Neuronal stem cell (in vitro differentiated cells): ENCODE results near the gene RASL12.
A peak's percentile ranks its signal among the peaks of the same experiment; 100 is the strongest.

Source experiments
- DNase-seq: peaks from one replicate; pipeline ENCODE4 v3.0.0-alpha.2; 2013; ENCODE audit warnings: low spot score
- H2AFZ ChIP-seq: one replicate; pipeline ENCODE4 v1.6.1; 2013; ENCODE audit warnings: mild to moderate bottlenecking, low read length, inconsistent platforms
- H2AK5ac ChIP-seq: 2 replicates; pipeline ENCODE4 v1.6.1; 2013; ENCODE audit warnings: low read depth, mild to moderate bottlenecking, inconsistent platforms, low read length, moderate library complexity, mixed read lengths
- H2BK120ac ChIP-seq: 2 replicates; pipeline ENCODE4 v1.6.1; 2013; ENCODE audit warnings: low read depth, mild to moderate bottlenecking, inconsistent platforms, low read length, moderate library complexity, mixed read lengths
- H2BK12ac ChIP-seq: one replicate; pipeline ENCODE4 v1.6.1; 2013; ENCODE audit warnings: low read length, inconsistent platforms
- H2BK15ac ChIP-seq: 2 replicates; pipeline ENCODE4 v1.6.1; 2013; ENCODE audit warnings: mild to moderate bottlenecking, low read length, inconsistent platforms, mixed read lengths
- H2BK5ac ChIP-seq: one replicate; pipeline ENCODE4 v1.6.1; 2013; ENCODE audit warnings: inconsistent platforms, mild to moderate bottlenecking, low read length, moderate library complexity
- H3K14ac ChIP-seq: one replicate; pipeline ENCODE4 v1.6.1; 2013; ENCODE audit warnings: low read length, inconsistent platforms
- H3K18ac ChIP-seq: 2 replicates; pipeline ENCODE4 v1.6.1; 2013; ENCODE audit warnings: low read length, inconsistent platforms
- H3K23ac ChIP-seq: 2 replicates; pipeline ENCODE4 v1.6.1; 2013; ENCODE audit warnings: low read depth, mild to moderate bottlenecking, mixed read lengths, low read length, inconsistent platforms; ENCODE audit not compliant: poor library complexity
- H3K27ac ChIP-seq: replicated peaks from 3 replicates; pipeline ENCODE4 v1.5.1; 2013; ENCODE audit warnings: low read length, inconsistent platforms
- H3K27me3 ChIP-seq, 3 experiments: 2 replicates each; pipeline ENCODE4 v1.6.1; 2013; ENCODE audit warnings: low read length in 3 of 3, mild to moderate bottlenecking in 2 of 3, inconsistent platforms in 1 of 3, low read depth in 1 of 3, mixed read lengths in 1 of 3, moderate library complexity in 1 of 3; ENCODE audit not compliant: control insufficient read depth in 3 of 3, insufficient read depth in 3 of 3
- H3K36me3 ChIP-seq, 2 donors: replicated peaks in 1 of 2; 2 replicates each; pipeline ENCODE4 v1.6.1; 2013; ENCODE audit warnings: low read length in 2 of 2; ENCODE audit not compliant: control insufficient read depth in 2 of 2, insufficient read depth in 2 of 2
- H3K4ac ChIP-seq: 2 replicates; pipeline ENCODE4 v1.6.1; 2013; ENCODE audit warnings: inconsistent platforms, mild to moderate bottlenecking, low read length, moderate library complexity
- H3K4me1 ChIP-seq, 2 donors: 1 replicate in 1 of 2; 2 replicates in 1 of 2; pipeline ENCODE4 v1.6.1; 2013; ENCODE audit warnings: low read length in 2 of 2, low read depth in 1 of 2; ENCODE audit not compliant: control insufficient read depth in 2 of 2, insufficient read depth in 1 of 2
- H3K4me2 ChIP-seq: one replicate; pipeline ENCODE4 v1.6.1; 2013; ENCODE audit warnings: mild to moderate bottlenecking, low read length, inconsistent platforms; ENCODE audit not compliant: insufficient read depth, poor library complexity, severe bottlenecking
- H3K4me3 ChIP-seq, 2 donors: 2 replicates each; pipeline ENCODE4 v1.5.1; 2013; ENCODE audit warnings: low read length in 2 of 2, mild to moderate bottlenecking in 2 of 2, inconsistent platforms in 1 of 2, moderate library complexity in 1 of 2
- H3K79me1 ChIP-seq: one replicate; pipeline ENCODE4 v1.6.1; 2013; ENCODE audit warnings: low read depth, mild to moderate bottlenecking, inconsistent platforms, low read length, moderate library complexity
- H3K9ac ChIP-seq: one replicate; pipeline ENCODE4 v1.6.1; 2013; ENCODE audit warnings: mild to moderate bottlenecking, low read depth, low read length, inconsistent platforms; ENCODE audit not compliant: poor library complexity
- H3K9me3 ChIP-seq, 2 donors: replicated peaks in 1 of 2; 2 replicates each; pipeline versions ENCODE3 to v1.6.1; 2013; ENCODE audit warnings: low read length in 2 of 2, mild to moderate bottlenecking in 2 of 2, inconsistent platforms in 1 of 2, low read depth in 1 of 2, mixed read lengths in 1 of 2, moderate library complexity in 1 of 2; ENCODE audit not compliant: control insufficient read depth in 2 of 2, insufficient read depth in 1 of 2
- H4K8ac ChIP-seq: one replicate; pipeline ENCODE4 v1.6.1; 2013; ENCODE audit warnings: low read depth, mild to moderate bottlenecking, inconsistent platforms, low read length, moderate library complexity
- H4K91ac ChIP-seq: one replicate; pipeline ENCODE4 v1.6.1; 2013; ENCODE audit warnings: low read length, low read depth, mild to moderate bottlenecking, inconsistent platforms; ENCODE audit not compliant: poor library complexity
- WGBS, 2 donors: extraction: QIAGEN DNeasy Blood & Tissue Kit; methylation state at CpG; one replicate each; pipeline ENCODE4 v1.1.7; 2013; ENCODE audit warnings: missing lambda C conversion rate in 2 of 2, mixed read lengths in 1 of 2; ENCODE audit not compliant: insufficient read length in 2 of 2, insufficient replicate concordance in 1 of 2; ENCODE audit errors: extremely low coverage in 2 of 2; 5-methylcytosine and 5-hydroxymethylcytosine counted together

RASL12 gene

DNA sequence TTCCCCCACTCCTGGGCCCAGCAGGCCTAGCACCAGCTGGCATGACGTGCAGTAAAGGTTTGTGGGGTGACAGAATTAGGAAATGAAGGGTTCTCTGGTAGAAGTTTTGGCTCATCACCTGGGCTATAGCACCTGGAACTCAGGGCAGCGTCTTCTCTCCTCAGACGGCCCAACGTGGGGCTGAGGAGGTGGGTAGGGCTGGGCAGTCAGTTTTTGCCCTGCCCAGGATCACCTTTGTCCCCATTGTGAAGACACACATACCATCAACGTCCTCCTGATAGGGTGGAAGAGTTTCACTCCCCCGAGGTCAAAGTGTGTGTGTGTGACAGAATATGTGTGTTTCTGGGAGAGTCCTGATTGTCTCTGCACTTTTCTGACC lies 20.8 kb upstream of the RASL12 start:
- H2BK120ac ChIP-seq = no peak overlapping the region
- DNase-seq = no peak

DNA sequence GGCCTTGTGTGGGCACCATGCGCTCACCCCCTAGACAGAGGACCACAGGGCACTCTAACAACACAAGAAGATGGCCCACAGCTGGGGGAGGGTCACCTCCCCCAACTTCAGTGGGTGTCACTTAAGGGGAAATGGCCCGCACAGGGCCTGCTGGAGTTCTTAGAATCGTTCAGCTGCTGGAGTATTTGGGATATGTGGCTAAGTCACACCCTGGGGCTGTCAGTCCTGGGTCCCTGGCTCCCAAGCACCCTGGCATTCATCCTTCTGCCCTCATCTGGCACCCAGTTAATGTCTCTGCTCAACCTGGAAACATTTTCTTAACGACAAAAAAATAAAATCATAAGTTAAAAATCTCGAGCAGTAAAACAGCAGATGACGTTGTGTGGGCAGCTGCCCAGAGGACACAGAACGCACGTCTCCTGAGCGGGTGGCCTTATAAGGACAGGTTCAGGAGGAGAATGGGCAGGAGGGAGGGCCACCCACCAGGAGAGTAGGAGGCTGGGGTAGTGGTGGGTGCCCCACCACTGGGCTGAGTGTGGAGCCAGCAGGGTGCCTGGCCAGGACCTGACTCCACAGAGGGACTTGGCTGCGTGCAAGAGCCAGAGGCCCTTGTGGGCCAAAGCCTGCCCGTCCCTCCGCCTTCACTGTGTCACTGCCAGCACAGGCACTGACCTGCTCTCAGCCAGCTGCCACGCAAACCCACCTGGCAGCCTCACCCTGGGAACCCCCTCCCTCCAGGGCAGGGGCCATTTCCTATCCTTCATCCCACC lies 20.3 kb upstream of the RASL12 start:
- no peak for DNase-seq
- H4K91ac ChIP-seq = no peak overlapping the region
- no peak overlapping the region for H2BK12ac ChIP-seq
- peak overlapping the region; percentile 4 for H2AK5ac ChIP-seq
- H3K27me3 ChIP-seq = peaks cover 0 to 9% (median 7%) of the 10 kb centered on the region in 3 experiments
- peak overlapping the region; percentile 37 for H3K9ac ChIP-seq
- no CpG with 5 or more reads among the region's 13 CpGs for WGBS, 2 donors
- H2AFZ ChIP-seq = no peak overlapping the region
- no peak overlapping the region for H3K4ac ChIP-seq
- no peak overlapping the region for H3K4me2 ChIP-seq
- no peak overlapping the region for H3K14ac ChIP-seq
- H3K4me3 ChIP-seq = no peak overlapping the region
- no peak overlapping the region for H3K23ac ChIP-seq
- peaks cover 25 to 38% of the 10 kb centered on the region in 2 donors for H3K4me1 ChIP-seq
- H2BK120ac ChIP-seq = no peak overlapping the region
- peak overlapping the region; percentile 47 for H2BK15ac ChIP-seq
- no peaks in the 10 kb centered on the region for H3K36me3 ChIP-seq
- no peak overlapping the region for H2BK5ac ChIP-seq
- no peak overlapping the region for H4K8ac ChIP-seq
- peak overlapping the region; percentile 66 for H3K18ac ChIP-seq
- no peaks in the 10 kb centered on the region for H3K9me3 ChIP-seq
- no peak overlapping the region for H3K27ac ChIP-seq
- no peaks in the 10 kb centered on the region for H3K79me1 ChIP-seq

More for the DNA sequence above, 20.8 kb upstream of the RASL12 start:
- Histone ChIP-seq H2AK5ac (peak overlapping the region; percentile 4), H3K4me3 (no peak overlapping the region), H2BK15ac (peak overlapping the region; percentile 47), H3K4me2 (no peak overlapping the region), H2AFZ (no peak overlapping the region), H3K18ac (peak overlapping the region; percentile 66), H3K4ac (no peak overlapping the region), H3K23ac (no peak overlapping the region), H3K14ac (no peak overlapping the region), H3K79me1 (no peaks in the 10 kb centered on the region), H4K91ac (no peak overlapping the region), H3K36me3 (no peaks in the 10 kb centered on the region), H2BK5ac (no peak overlapping the region), H3K27me3 (peaks cover 0 to 9% (median 7%) of the 10 kb centered on the region in 3 experiments), H3K4me1 (peaks cover 20 to 36% of the 10 kb centered on the region in 2 donors), H2BK12ac (no peak overlapping the region), H3K9me3 (no peaks in the 10 kb centered on the region), H3K9ac (peak overlapping the region; percentile 37), H4K8ac (no peak overlapping the region), H3K27ac (no peak overlapping the region)
- WGBS, 2 donors = no CpG with 5 or more reads among the region's 6 CpGs

DNA sequence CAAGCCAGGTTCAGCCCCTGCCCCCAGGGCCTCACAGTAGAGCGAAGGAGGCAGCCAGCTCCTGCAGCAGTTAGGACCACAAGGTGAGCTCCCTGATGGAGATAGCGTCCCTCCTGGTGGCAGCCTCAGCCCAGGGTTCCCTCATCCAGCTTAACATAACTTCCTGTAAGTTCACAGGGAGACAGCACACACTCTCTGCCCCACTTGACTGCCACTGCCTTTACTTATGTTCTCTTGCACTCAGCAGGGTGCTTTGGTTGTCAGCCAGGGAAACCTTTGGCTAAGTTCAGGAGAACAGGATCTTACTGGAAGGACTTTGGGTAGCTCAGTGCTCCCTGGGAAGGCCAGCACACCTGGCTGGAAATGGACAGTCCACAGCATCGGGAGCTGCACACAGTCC lies 19.6 kb upstream of the RASL12 start:
- Histone ChIP-seq H3K4ac (no peak overlapping the region), H3K4me3 (no peak overlapping the region), H3K27me3 (peaks cover 0 to 9% (median 7%) of the 10 kb centered on the region in 3 experiments), H4K91ac (no peak overlapping the region), H2BK15ac (no peak overlapping the region), H3K9ac (no peak overlapping the region), H3K23ac (no peak overlapping the region), H3K27ac (no peak overlapping the region), H3K79me1 (no peaks in the 10 kb centered on the region), H4K8ac (no peak overlapping the region), H3K4me2 (no peak overlapping the region), H3K18ac (no peak overlapping the region), H3K14ac (no peak overlapping the region), H3K9me3 (no peaks in the 10 kb centered on the region), H2BK5ac (no peak overlapping the region), H3K36me3 (no peaks in the 10 kb centered on the region), H2AK5ac (peak overlapping the region; percentile 14), H2BK12ac (no peak overlapping the region), H3K4me1 (peaks cover 31 to 45% of the 10 kb centered on the region in 2 donors), H2BK120ac (no peak overlapping the region), H2AFZ (no peak overlapping the region)
- WGBS, 2 donors = no CpG with 5 or more reads among the region's 3 CpGs
- no peak for DNase-seq

DNA sequence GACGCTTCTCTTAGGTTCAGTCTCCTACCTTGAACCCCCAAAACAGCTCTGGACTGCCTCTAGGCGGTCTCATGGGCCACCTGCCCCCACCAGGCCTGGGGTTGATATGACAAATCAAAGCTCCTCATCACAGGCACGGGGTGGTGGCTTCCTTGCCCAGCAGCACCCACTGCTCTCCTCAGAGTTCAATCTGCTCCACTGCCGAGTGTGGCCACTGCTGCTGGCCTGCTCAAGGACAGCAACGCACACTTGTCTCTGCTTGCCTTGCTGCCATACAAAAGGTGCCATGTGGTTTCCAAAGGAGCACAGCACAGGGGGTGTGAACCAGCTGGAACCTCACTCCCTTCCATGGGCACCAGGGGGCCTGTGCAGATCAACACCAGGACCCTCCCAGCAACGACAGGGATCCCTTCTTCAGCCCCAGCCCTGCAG lies 18.9 kb upstream of the RASL12 start:
- no peak overlapping the region for H4K8ac ChIP-seq

More for the DNA sequence above, 18.9 kb upstream of the RASL12 start:
- peak overlapping the region; percentile 77 for H2BK12ac ChIP-seq
- no peak overlapping the region for H3K27ac ChIP-seq
- peak overlapping the region; percentile 29 for H3K18ac ChIP-seq
- no CpG with 5 or more reads among the region's 6 CpGs for WGBS, 2 donors
- peaks cover 0 to 12% (median 7%) of the 10 kb centered on the region in 3 experiments for H3K27me3 ChIP-seq
- H4K91ac ChIP-seq = no peak overlapping the region
- H2BK5ac ChIP-seq = no peak overlapping the region
- no peak overlapping the region for H3K4ac ChIP-seq
- H3K9ac ChIP-seq = no peak overlapping the region
- H3K36me3 ChIP-seq = no peaks in the 10 kb centered on the region
- H3K4me1 ChIP-seq = peaks cover 38 to 51% of the 10 kb centered on the region in 2 donors
- no peak overlapping the region for H3K23ac ChIP-seq
- H3K4me3 ChIP-seq = no peak overlapping the region
- DNase-seq = no peak
- H3K9me3 ChIP-seq = no peaks in the 10 kb centered on the region
- H2AFZ ChIP-seq = no peak overlapping the region
- H3K79me1 ChIP-seq = no peaks in the 10 kb centered on the region
- peak overlapping the region; percentile 76 for H2BK15ac ChIP-seq
- no peak overlapping the region for H3K4me2 ChIP-seq
- no peak overlapping the region for H2BK120ac ChIP-seq
- H2AK5ac ChIP-seq = peak overlapping the region; percentile 14
- no peak overlapping the region for H3K14ac ChIP-seq
